Natural killer cell (primary cell): Measurements from ENCODE around the gene DRD4. TPM values are rescaled to one million over a fixed set of nuclear protein-coding genes. Genes with fewer than 3 reads are reported as not detected.

Source experiments
- ATAC-seq, 3 donors: fragments of 150-1000 bp in 2 of 3; fragments of 200-7000 bp in 1 of 3; cut with Tn5 transposase; 1 replicate in 1 of 3; 2 replicates in 2 of 3; pipeline ENCODE4 v1.10.0; 2021; ENCODE audit warnings: mild to moderate bottlenecking in 2 of 3, moderate library complexity in 2 of 3
- DNase-seq, 2 donors: peaks; one replicate each; pipeline versions ENCODE4 v3.0.0 to v3.0.0-alpha.2; 2013 to 2021; ENCODE audit warnings: mixed read lengths in 1 of 2
- H3K27ac ChIP-seq: one replicate; pipeline ENCODE4 v1.5.1; 2013; ENCODE audit warnings: mild to moderate bottlenecking, low read length
- H3K27me3 ChIP-seq: one replicate; pipeline ENCODE4 v1.6.1; 2013; ENCODE audit warnings: low read length; ENCODE audit not compliant: control insufficient read depth, insufficient read depth
- H3K36me3 ChIP-seq: one replicate; pipeline ENCODE4 v1.6.1; 2013; ENCODE audit warnings: low read length; ENCODE audit not compliant: control insufficient read depth, insufficient read depth
- H3K4me1 ChIP-seq: one replicate; pipeline ENCODE4 v1.6.1; 2013; ENCODE audit warnings: low read length; ENCODE audit not compliant: control insufficient read depth, insufficient read depth
- H3K4me3 ChIP-seq: one replicate; pipeline ENCODE4 v1.5.1; 2013; ENCODE audit warnings: low read length
- H3K9me3 ChIP-seq: one replicate; pipeline ENCODE4 v1.6.1; 2013; ENCODE audit warnings: low read length; ENCODE audit not compliant: control insufficient read depth, insufficient read depth
- H3K27ac Mint-ChIP-seq, 2 donors: one replicate each; pipeline ENCODE4 v1.8.0; 2022; ENCODE audit warnings: mild to moderate bottlenecking in 2 of 2, mixed read lengths in 2 of 2, moderate library complexity in 1 of 2
- H3K27me3 Mint-ChIP-seq, 2 donors: one replicate each; pipeline ENCODE4 v1.8.0; 2022; ENCODE audit warnings: low read depth in 2 of 2, mixed read lengths in 2 of 2
- H3K36me3 Mint-ChIP-seq: one replicate; pipeline ENCODE4 v1.8.0; 2022; ENCODE audit warnings: mixed read lengths
- H3K4me1 Mint-ChIP-seq, 2 donors: one replicate each; pipeline ENCODE4 v1.8.0; 2022; ENCODE audit warnings: mixed read lengths in 2 of 2
- H3K4me3 Mint-ChIP-seq: one replicate; pipeline ENCODE4 v1.8.0; 2022; ENCODE audit warnings: mild to moderate bottlenecking, moderate library complexity, mixed read lengths
- H3K9me3 Mint-ChIP-seq, 2 donors: one replicate each; pipeline ENCODE4 v1.8.0; 2022; ENCODE audit warnings: mixed read lengths in 2 of 2
- CTCF ChIP-seq: fragments of 200-600 bp; IDR thresholded peaks from one replicate; pipeline ENCODE4 v1.8.0; 2022; ENCODE audit warnings: antibody characterized with exemption
- WGBS: methylation state at CpG from one replicate; pipeline ENCODE4 v1.1.7; 2013; ENCODE audit warnings: missing lambda C conversion rate; ENCODE audit not compliant: insufficient coverage; 5-methylcytosine and 5-hydroxymethylcytosine counted together
- intact Hi-C: fragments of 100-400 bp; cut with micrococcal nuclease; formaldehyde crosslinking; loops from one replicate; pipeline ENCODE4 v1.14.2; 2022
- total RNA-seq, 4 donors: library from RNA; stranded (reverse); fragments of 120-200 nt in 1 of 4; gene quantifications; one replicate each; pipeline versions ENCODE4 v1.2.3 to v1.2.4, GENCODE V29; 2013 to 2022

DRD4 gene
- total RNA-seq, 3 donors from 2014 or later (not counting 1 experiment from before 2014, with no cell fraction given): 0.49 to 1.2 (median 0.61) TPM

GRCh38 chr11:612201-612960 is 24.7 kb upstream of the DRD4 start:
- peak overlapping the region; percentile 45 for H3K4me3 Mint-ChIP-seq
- peak in 1 of 2 donors; percentile 49 for DNase-seq

GRCh38 chr11:612961-613300 is 24.1 kb upstream of the DRD4 start:
- DNase-seq (no peak), ATAC-seq (no peak)
- Mint-ChIP-seq H3K27ac (peak overlapping the region; percentile 83 to 89), H3K27me3 (no peaks in the 10 kb centered on the region), H3K4me3 (no peak overlapping the region), H3K36me3 (no peaks in the 10 kb centered on the region), H3K4me1 (peaks cover 6 to 22% of the 10 kb centered on the region in 2 donors), H3K9me3 (no peaks in the 10 kb centered on the region)
- H3K36me3 ChIP-seq: peaks cover 62% of the 10 kb centered on the region
- H3K9me3 ChIP-seq: no peaks in the 10 kb centered on the region
- no peaks in the 10 kb centered on the region for H3K27me3 ChIP-seq
- WGBS: 98% methylated on average over 10 of the region's 10 CpGs
- intact Hi-C loops: loop anchor here (10.0 kb wide), 1 partner anchor 112 kb away; no protein-coding TSS in a partner anchor
- no peak for TF ChIP-seq CTCF
- no peak overlapping the region for H3K27ac ChIP-seq
- H3K4me1 ChIP-seq: peaks cover 39% of the 10 kb centered on the region
- H3K4me3 ChIP-seq: no peak overlapping the region

More at GRCh38 chr11:612201-612960, 24.7 kb upstream of the DRD4 start:
- Mint-ChIP-seq H3K4me1 (peaks cover 6 to 22% of the 10 kb centered on the region in 2 donors), H3K9me3 (no peaks in the 10 kb centered on the region), H3K27ac (peak overlapping the region; percentile 83 to 89), H3K36me3 (no peaks in the 10 kb centered on the region), H3K27me3 (no peaks in the 10 kb centered on the region)
- no peaks in the 10 kb centered on the region for H3K9me3 ChIP-seq
- 88% methylated on average over 27 of the region's 27 CpGs for WGBS
- H3K27me3 ChIP-seq: no peaks in the 10 kb centered on the region
- intact Hi-C loops: loop anchor here (10.0 kb wide), 1 partner anchor 112 kb away; no protein-coding TSS in a partner anchor
- peaks cover 68% of the 10 kb centered on the region for H3K36me3 ChIP-seq
- no peak overlapping the region for H3K4me3 ChIP-seq
- TF ChIP-seq CTCF: no peak
- ATAC-seq: no peak
- H3K4me1 ChIP-seq: peaks cover 39% of the 10 kb centered on the region
- no peak overlapping the region for H3K27ac ChIP-seq

- peak; percentile 55 to 90 for DNase-seq
- Mint-ChIP-seq H3K4me3 (no peak overlapping the region), H3K27me3 (no peaks in the 10 kb centered on the region), H3K27ac (peak overlapping the region; percentile 89), H3K36me3 (no peaks in the 10 kb centered on the region), H3K9me3 (no peaks in the 10 kb centered on the region), H3K4me1 (peaks cover 6 to 22% of the 10 kb centered on the region in 2 donors)
- TF ChIP-seq CTCF: no peak
- WGBS: 85% methylated on average over 30 of the region's 36 CpGs
- Histone ChIP-seq H3K27me3 (no peaks in the 10 kb centered on the region), H3K36me3 (peaks cover 57% of the 10 kb centered on the region), H3K9me3 (no peaks in the 10 kb centered on the region), H3K27ac (no peak overlapping the region), H3K4me3 (no peak overlapping the region), H3K4me1 (peaks cover 39% of the 10 kb centered on the region)
- ATAC-seq: peak; percentile 23 to 47 (median 28)
- intact Hi-C loops: loop anchor here (10.0 kb wide), 1 partner anchor 111 kb away; no protein-coding TSS in a partner anchor
Observed at GRCh38 chr11:613369-613968, 23.6 kb upstream of the DRD4 start.
